ENCODE data around the gene NDN.

GRCh38 chr15:23644829-23645228, 42.3 kb downstream of the NDN start:
- TF ChIP-seq CTCF (conservative IDR thresholded peaks at IDR 0.05; ENCODE audit: low read length), result no peak
- no peak for TF ChIP-seq EZH2phosphoT487 (IDR thresholded peaks at IDR 0.05; ENCODE audit: borderline replicate concordance)

Measured in Loucy (cell line).